ENCODE measurements around the gene ETFRF1.

ETFRF1 gene, protein sequence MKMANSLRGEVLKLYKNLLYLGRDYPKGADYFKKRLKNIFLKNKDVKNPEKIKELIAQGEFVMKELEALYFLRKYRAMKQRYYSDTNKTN

DNA sequence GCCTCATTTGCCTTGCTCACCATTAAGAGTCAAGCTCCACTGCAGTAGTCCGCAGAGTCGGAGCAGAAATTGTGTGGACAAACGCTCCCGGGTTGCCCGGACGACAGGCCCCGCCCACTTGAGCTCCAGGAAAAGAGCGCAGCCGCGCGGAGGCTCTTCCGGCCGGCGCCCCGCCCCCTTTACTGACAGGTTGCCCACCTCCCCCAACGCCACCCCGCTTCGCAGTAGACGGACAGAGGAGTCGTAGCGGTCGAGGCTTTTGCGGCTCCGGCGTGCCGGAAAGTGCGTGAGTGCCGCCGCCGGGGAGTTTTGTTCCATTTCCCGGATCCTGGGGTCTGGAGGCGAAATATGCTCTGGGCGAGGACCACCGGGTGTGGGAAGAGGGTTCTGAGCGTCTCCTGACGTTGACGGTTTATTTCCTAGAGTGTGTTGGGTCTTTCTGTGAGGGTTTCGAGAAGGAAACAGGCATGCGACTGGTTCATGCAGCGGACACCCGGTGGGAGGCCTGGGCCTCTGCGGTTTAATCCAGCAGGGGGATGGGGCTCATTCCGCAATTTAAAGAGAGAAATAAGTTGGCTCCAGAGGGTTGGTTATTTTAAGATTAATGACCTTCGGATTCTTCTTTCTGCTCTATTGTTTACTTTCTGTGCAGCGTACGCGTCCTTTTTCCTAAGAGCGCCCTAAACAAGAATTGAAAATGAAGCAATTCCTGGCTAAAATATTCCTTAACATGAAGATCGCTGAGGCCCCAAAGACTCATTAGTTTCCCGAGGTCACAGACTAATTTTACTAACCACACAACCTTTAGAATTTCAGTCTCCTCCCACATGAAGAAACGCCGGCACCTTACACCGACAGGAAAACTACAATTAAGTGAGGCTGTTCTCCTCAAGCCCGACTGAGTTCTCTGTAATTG lies at the start of gene ETFRF1, which contains the start of gene DNAI7:
Gene ETFRF1, plus strand, starts transcription at position 182 of the 916 bp plus-strand sequence. CDS start 8,720 bp downstream, outside the sequence.
Gene DNAI7, minus strand, starts transcription at position 105 of the 916 bp plus-strand sequence. Its CDS starts 82 bp downstream, at position 23.
- peak; percentile 96 for DNase-seq

- no peak for DNase-seq
Observed at GRCh38 chr12:25146686-25147085, 48.4 kb upstream of the ETFRF1 start.

DNA sequence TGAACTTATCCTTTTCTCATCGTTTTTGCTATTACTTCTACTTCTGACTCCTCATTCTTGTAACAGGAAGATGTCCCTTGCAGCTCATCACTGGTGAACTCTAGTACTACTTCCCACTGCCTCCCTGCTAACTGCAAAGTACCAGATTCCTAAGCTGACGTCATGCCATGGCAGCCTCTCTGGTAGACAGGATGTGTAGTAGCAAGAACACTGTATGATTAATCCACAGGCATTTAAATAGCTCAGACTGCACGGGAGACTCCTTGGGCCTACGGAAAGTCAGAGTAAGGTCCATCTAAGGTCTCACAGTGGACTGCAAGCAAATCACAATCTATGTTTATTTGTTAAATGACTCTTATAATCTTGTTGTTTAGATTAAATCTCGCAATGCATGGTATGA lies 43.6 kb upstream of the ETFRF1 start:
- DNase-seq = no peak

GRCh38 chr12:25152055-25152454 lies 43.0 kb upstream of the ETFRF1 start:
- DNase-seq = no peak

DNA sequence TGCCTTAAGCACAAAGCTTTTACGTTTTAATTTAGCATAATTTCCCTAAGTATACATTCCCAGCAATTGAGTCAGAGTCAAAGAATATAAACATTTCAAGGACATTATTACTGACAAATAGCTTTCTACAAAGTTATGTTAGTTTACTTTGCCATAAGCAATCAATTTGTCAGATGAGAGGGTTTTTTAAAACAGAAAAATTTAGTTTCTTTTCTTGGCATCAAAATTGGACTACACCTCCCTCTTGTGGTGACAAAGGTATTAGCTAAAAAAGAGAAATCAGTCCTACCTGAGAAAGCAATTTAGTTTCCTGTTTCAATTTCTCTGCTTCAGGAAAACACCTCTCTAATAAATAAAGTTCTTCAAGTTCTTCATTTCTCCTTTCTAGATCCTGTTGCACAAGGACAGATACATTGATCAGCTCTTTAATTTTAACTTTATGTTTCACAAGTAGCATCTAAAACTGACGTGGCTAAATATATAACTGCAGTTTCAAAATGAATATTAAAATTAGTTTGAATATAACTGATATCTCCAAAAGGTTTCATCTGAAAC lies 39.9 kb upstream of the ETFRF1 start:
- DNase-seq = peak; percentile 48

- no peak for DNase-seq
Observed at GRCh38 chr12:25156061-25156460, 39.0 kb upstream of the ETFRF1 start.

- DNase-seq = no peak
Observed at GRCh38 chr12:25162866-25163265, 32.2 kb upstream of the ETFRF1 start.

DNA sequence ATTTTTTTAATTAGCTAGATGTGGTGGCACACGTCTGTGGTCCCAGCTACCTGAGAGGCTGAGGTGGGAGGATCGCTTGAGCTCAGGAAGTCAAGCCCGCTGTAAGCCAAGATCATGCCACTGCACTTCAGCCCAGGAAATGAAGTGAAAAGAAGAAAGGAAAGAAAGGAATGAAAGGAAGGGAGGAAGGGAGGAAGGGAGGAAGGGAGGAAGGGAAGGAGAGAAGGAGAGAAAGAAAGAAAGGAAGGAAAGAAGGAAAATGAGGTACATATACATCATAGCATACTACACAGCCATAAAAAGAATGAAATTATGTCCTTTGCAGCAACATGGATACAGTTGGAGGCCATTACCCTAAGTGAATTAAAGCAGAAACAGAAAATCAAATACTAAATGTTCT lies 12.3 kb upstream of the ETFRF1 start:
- DNase-seq = no peak

DNA sequence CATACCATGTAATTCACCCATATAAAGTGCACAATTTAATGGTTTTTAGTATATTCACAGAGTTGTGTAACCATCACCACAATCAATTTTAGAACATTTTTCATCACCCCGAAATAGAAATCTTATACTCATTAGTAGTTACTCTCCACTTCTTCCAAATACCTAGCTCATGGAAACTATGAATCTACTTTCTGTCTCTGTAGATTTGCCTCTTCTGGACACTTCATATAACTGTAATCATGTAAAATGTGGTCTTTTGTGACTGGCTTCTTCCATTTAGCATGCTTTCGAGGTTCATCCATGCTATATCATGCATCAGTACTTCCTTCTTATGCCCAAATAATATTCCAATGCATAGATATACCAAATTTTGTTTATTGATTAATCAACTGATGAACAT lies 10.9 kb upstream of the ETFRF1 start:
- DNase-seq = no peak

GRCh38 chr12:25186038-25186787 lies 8.8 kb upstream of the ETFRF1 start:
- DNase-seq = peak; percentile 53

GRCh38 chr12:25186788-25187402 lies 8.1 kb upstream of the ETFRF1 start:
- DNase-seq = peak; percentile 37

GRCh38 chr12:25187781-25188180 lies 7.3 kb upstream of the ETFRF1 start:
- DNase-seq = no peak

DNA sequence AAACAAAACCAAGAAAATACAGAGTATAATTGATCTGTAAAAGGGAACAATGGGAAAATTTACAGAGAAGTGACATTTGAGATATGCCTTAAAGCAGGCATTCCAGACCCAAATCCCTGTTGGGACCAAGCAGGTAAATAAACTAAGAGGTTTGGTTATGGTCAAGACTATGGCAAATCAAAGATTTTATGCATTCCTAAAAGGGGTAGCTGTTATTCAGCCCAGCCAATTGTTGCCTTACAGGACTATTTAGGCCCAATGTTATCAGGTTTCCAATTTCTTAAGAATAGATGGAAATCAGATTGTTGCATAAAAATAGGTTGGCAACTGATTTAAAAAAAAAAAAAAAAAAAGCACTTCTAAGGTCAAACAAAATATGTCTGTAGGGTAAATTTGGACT lies 5.4 kb upstream of the ETFRF1 start:
- no peak for DNase-seq

GRCh38 chr12:25190793-25191192 lies 4.2 kb upstream of the ETFRF1 start:
- no peak for DNase-seq

GRCh38 chr12:25194214-25194613 lies 823 bp upstream of the ETFRF1 start:
- DNase-seq = no peak

- no peak for DNase-seq
Observed at GRCh38 chr12:25194722-25195055, 348 bp upstream of the ETFRF1 start.

DNA sequence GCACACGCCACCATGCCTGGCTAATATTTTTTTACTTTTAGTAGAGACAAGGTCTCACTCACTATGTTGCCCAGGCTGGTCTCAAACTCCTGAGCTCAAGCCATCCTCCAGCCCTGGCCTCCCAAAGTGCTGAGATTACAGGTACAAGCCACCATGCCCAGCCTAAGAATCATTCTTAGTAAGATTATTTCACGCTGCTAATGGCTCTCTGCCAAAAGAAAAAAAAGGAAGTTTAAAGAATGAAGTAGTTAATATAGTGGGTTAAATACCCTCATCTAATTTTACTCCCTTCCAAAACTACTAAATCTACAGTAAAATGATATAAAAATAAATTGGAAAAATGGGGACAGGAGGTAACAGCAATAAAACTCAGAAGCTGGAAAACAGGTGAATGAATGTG lies 2.6 kb downstream of the ETFRF1 start:
- DNase-seq = no peak

- no peak for DNase-seq
Observed at GRCh38 chr12:25200703-25201102, 5.7 kb downstream of the ETFRF1 start.

DNA sequence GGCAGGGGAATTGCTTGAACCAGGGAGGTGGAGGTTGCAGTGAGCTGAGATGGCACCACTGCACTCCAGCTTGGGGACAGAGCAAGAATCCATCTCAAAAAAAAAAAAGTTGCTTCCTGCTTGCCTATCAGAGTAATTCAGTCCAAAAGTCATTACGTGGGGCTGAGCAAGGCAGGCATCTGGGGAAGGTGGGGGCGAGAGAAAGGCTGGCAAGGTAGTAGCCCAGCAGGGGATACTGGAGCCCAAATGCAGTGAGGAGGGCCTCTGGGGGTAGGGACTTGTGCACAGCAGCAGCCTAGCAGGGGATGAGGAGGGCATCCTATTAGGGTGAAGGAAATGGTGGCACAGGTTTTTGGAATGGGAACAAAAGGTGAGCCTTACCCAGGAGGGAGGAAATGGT lies 7.1 kb downstream of the ETFRF1 start:
- no peak for DNase-seq

- no peak for DNase-seq
Observed at GRCh38 chr12:25207411-25207810, 12.4 kb downstream of the ETFRF1 start.

DNA sequence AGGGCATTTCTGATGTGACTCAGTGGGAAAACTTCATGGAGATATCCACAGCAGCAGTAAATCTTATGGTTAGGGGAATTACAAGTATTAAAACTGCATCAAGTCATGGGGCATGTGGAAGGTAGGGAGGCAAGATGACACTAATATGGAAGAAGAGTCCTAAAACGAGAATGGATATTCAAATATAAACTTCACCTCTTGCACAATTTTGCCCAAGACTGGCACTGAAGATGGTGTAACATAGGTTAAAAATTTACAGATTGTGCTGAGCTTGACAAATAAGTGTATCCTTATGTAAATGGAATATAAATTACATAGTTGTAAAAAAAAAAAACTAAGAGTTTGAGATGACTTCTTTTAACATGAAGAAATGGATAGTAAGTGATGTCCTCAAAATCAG lies 12.8 kb downstream of the ETFRF1 start:
- no peak for DNase-seq

GRCh38 chr12:25208554-25208953 lies 13.5 kb downstream of the ETFRF1 start:
- no peak for DNase-seq

DNA sequence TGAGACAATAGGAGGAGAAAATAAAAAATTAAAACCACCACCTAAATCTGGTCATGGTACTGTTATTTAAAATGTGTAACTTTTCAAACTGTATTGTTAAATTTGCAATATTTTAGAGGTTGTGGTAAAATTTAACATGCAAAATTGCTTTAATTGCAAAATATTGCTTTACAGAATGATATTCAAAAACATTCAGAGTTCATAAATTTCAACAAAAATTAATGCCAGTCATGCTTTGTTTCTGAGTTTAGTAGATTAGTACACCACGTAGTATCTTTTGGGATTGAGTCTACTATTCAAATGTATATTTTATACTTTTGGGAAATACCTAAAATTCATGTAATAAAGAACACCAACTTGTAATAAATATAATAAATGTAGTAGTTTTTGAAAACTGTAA lies 18.3 kb downstream of the ETFRF1 start:
- no peak for DNase-seq
